Adipocyte (in vitro differentiated cells): ENCODE results near the gene SNHG17.
A peak's percentile ranks its signal among the peaks of the same experiment; 100 is the strongest.

Source experiments
- DNase-seq: peaks from one replicate; pipeline ENCODE4 v3.0.0-alpha.2; 2015; ENCODE audit warnings: low read depth
- H3K27me3 ChIP-seq: replicated peaks from 2 replicates; pipeline ENCODE4 v1.7.0; 2013; ENCODE audit warnings: mild to moderate bottlenecking, low read length, moderate library complexity; ENCODE audit not compliant: control insufficient read depth, insufficient read depth
- H3K36me3 ChIP-seq: 2 replicates; pipeline ENCODE4 v1.7.0; 2013; ENCODE audit warnings: low read length, mild to moderate bottlenecking, moderate library complexity; ENCODE audit not compliant: control insufficient read depth, insufficient read depth, severe bottlenecking
- H3K4me1 ChIP-seq: 2 replicates; pipeline ENCODE4 v1.7.0; 2013; ENCODE audit warnings: mild to moderate bottlenecking, low read length, moderate library complexity; ENCODE audit not compliant: control insufficient read depth, insufficient read depth
- H3K4me3 ChIP-seq: 2 replicates; pipeline ENCODE4 v1.7.0; 2013; ENCODE audit warnings: mild to moderate bottlenecking, low read length, moderate library complexity
- H3K9ac ChIP-seq: 2 replicates; pipeline ENCODE4 v1.7.0; 2013; ENCODE audit warnings: mild to moderate bottlenecking, low read length, moderate library complexity
- H3K9me3 ChIP-seq: 2 replicates; pipeline ENCODE4 v1.7.0; 2013; ENCODE audit warnings: mild to moderate bottlenecking, low read length, moderate library complexity; ENCODE audit not compliant: control insufficient read depth

SNHG17 gene

GRCh38 chr20:38430679-38431325 lies 4.3 kb downstream of the SNHG17 start:
- DNase-seq = no peak
- no peak overlapping the region for H3K9ac ChIP-seq
- peaks cover 66% of the 10 kb centered on the region for H3K4me1 ChIP-seq
- H3K4me3 ChIP-seq = no peak overlapping the region
- H3K36me3 ChIP-seq = peaks cover 81% of the 10 kb centered on the region
- no peaks in the 10 kb centered on the region for H3K27me3 ChIP-seq
- H3K9me3 ChIP-seq = no peaks in the 10 kb centered on the region

GRCh38 chr20:38429301-38429700 lies 5.8 kb downstream of the SNHG17 start:
- no peak for DNase-seq
- Histone ChIP-seq H3K27me3 (no peaks in the 10 kb centered on the region), H3K4me3 (no peak overlapping the region), H3K9me3 (no peaks in the 10 kb centered on the region), H3K9ac (no peak overlapping the region), H3K36me3 (peaks cover 96% of the 10 kb centered on the region), H3K4me1 (peaks cover 66% of the 10 kb centered on the region)

GRCh38 chr20:38428800-38429199 lies 6.3 kb downstream of the SNHG17 start:
- Histone ChIP-seq H3K9ac (no peak overlapping the region), H3K36me3 (peaks cover 100% of the 10 kb centered on the region), H3K9me3 (no peaks in the 10 kb centered on the region), H3K4me3 (no peak overlapping the region), H3K4me1 (peaks cover 61% of the 10 kb centered on the region), H3K27me3 (no peaks in the 10 kb centered on the region)
- DNase-seq = no peak

- no peaks in the 10 kb centered on the region for H3K9me3 ChIP-seq
- DNase-seq = no peak
- H3K27me3 ChIP-seq = no peaks in the 10 kb centered on the region
- no peak overlapping the region for H3K9ac ChIP-seq
- peaks cover 99% of the 10 kb centered on the region for H3K36me3 ChIP-seq
- peaks cover 50% of the 10 kb centered on the region for H3K4me1 ChIP-seq
- H3K4me3 ChIP-seq = no peak overlapping the region
Measured at GRCh38 chr20:38427655-38428023, 7.5 kb downstream of the SNHG17 start.

- Histone ChIP-seq H3K4me1 (peaks cover 40% of the 10 kb centered on the region), H3K9me3 (no peaks in the 10 kb centered on the region), H3K9ac (no peak overlapping the region), H3K27me3 (no peaks in the 10 kb centered on the region), H3K36me3 (peaks cover 99% of the 10 kb centered on the region), H3K4me3 (no peak overlapping the region)
- DNase-seq = peak; percentile 84
Measured at GRCh38 chr20:38426006-38426897, 8.9 kb downstream of the SNHG17 start.

GRCh38 chr20:38424401-38424800 lies 10.7 kb downstream of the SNHG17 start:
- Histone ChIP-seq H3K27me3 (no peaks in the 10 kb centered on the region), H3K4me3 (no peak overlapping the region), H3K9me3 (no peaks in the 10 kb centered on the region), H3K9ac (no peak overlapping the region), H3K4me1 (peaks cover 35% of the 10 kb centered on the region), H3K36me3 (peaks cover 99% of the 10 kb centered on the region)
- DNase-seq = no peak

GRCh38 chr20:38423541-38423940 lies 11.6 kb downstream of the SNHG17 start:
- Histone ChIP-seq H3K4me1 (peaks cover 33% of the 10 kb centered on the region), H3K9ac (no peak overlapping the region), H3K36me3 (peaks cover 99% of the 10 kb centered on the region), H3K27me3 (no peaks in the 10 kb centered on the region), H3K9me3 (no peaks in the 10 kb centered on the region), H3K4me3 (no peak overlapping the region)
- no peak for DNase-seq

- Histone ChIP-seq H3K9me3 (no peaks in the 10 kb centered on the region), H3K27me3 (no peaks in the 10 kb centered on the region)
- no peak for DNase-seq
Measured at GRCh38 chr20:38421915-38422314, 13.2 kb downstream of the SNHG17 start.

GRCh38 chr20:38420388-38421085 lies 14.6 kb downstream of the SNHG17 start:
- Histone ChIP-seq H3K4me1 (peaks cover 11% of the 10 kb centered on the region), H3K27me3 (no peaks in the 10 kb centered on the region), H3K36me3 (peaks cover 89% of the 10 kb centered on the region), H3K9me3 (no peaks in the 10 kb centered on the region), H3K4me3 (no peak overlapping the region), H3K9ac (no peak overlapping the region)
- DNase-seq = no peak

More at GRCh38 chr20:38421915-38422314, 13.2 kb downstream of the SNHG17 start:
- Histone ChIP-seq H3K9ac (no peak overlapping the region), H3K4me3 (no peak overlapping the region), H3K36me3 (peaks cover 91% of the 10 kb centered on the region), H3K4me1 (peaks cover 25% of the 10 kb centered on the region)

- Histone ChIP-seq H3K36me3 (peaks cover 81% of the 10 kb centered on the region), H3K4me3 (no peak overlapping the region), H3K4me1 (peaks cover 10% of the 10 kb centered on the region), H3K9ac (no peak overlapping the region), H3K27me3 (no peaks in the 10 kb centered on the region), H3K9me3 (no peaks in the 10 kb centered on the region)
- no peak for DNase-seq
Measured at GRCh38 chr20:38418509-38419204, 16.5 kb downstream of the SNHG17 start.
